Umbilical cord (tissue), 2 donors: ENCODE measurements around the gene ZNF831. TPM values are rescaled to one million over a fixed set of nuclear protein-coding genes. Genes with fewer than 3 reads are reported as not detected.
A peak's percentile ranks its signal among the peaks of the same experiment; 100 is the strongest.

Experiments
- DNase-seq: peaks from one replicate; pipeline ENCODE4 v3.0.0-alpha.2; 2015; ENCODE audit warnings: low spot score
- total RNA-seq: library from RNA; depleted of rRNA; stranded (reverse); fragments of >200 nt; gene quantifications from one replicate; pipeline ENCODE4 v1.2.3, GENCODE V29; 2014; ENCODE audit warnings: low replicate concordance; ENCODE audit not compliant: insufficient read depth

The ZNF831 gene
- total RNA-seq, 1 donor from 2014 or later: 0.96 TPM

DNA sequence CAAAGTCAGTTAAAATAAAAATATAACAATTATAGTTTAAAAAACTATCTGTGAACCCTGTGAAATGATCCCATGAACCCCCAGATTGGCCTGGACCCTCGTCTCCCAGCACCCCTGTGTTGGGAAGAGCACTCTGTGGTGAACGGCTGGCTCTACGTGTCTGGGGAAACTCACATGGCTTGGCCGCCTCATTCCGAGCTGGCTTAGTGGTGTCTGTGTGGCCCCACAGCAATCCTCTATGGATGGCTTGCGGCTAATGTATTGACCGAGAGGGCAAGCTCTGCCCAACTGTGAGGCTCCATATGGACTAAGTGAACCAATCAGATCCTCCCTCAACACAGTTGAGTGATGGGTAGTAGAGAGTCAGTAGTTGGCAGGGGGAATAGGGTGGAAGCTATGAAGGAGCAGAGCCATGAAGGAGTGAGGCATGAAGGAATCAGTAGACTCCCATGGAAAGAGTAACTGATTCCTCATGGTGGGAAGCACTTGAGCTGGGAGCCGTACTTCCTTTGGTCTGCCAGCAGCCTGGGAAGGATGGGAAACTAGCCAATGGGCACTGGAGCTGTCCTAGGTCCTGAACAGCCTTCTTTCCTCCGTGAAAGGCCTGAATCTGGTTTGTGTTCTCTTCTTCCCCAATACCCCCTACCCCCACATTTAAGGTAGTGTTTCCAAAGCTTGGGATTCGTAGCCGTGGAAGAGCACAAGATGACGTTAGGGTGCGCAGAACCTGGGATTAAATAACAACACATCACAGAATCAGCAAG is 21.6 kb upstream of the ZNF831 start:
- no peak for DNase-seq

DNA sequence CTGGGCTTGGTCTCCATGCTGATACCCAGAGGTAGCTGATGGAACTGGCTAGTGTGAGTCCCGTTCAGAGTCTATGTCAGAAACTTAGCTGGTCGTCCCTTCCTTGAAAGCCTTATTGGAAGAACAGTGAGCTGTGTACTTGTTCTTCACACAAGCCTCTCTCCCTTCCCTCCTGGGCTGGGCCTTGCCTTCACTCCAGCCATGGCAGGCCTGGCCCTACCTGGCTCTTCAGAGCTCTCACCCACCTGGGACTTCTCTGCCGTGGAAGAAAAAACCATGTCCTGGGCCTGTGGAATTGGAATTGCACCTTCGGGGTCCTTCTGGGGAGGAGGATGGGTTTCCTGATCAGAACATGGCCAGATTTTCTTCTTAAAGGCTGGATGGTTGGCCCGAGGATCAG is 20.3 kb upstream of the ZNF831 start:
- no peak for DNase-seq

DNA sequence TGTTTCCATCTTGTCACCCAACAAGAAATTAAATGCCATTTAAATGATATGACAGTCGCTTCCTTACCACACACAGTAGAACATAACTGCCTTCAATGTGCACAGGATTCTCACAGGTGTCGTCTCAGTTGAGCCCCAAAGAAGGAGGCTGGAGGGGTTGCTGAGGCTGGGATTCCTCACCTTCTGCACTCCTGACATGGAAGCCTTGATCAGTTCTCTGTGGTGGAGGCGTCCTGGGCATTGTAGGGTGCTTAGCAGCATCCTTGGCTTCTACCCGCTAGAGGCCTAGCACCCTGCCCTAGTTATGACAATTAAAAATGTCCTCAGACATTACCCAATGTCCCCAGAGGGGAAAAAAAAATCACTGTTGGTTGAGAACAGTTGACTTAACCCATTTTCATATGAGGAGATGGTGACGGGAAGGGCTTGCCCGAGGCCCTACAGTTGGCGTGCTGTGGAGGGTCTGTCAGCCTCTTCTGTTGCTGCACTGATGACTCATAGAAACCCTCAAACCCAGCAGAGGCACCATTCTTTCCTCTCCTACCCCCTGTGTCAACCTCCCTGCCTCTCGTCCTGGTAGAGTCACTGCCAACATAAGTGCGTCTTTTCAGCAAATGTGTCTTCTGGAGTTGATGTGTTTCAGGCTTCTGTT is 19.3 kb upstream of the ZNF831 start:
- no peak for DNase-seq

DNA sequence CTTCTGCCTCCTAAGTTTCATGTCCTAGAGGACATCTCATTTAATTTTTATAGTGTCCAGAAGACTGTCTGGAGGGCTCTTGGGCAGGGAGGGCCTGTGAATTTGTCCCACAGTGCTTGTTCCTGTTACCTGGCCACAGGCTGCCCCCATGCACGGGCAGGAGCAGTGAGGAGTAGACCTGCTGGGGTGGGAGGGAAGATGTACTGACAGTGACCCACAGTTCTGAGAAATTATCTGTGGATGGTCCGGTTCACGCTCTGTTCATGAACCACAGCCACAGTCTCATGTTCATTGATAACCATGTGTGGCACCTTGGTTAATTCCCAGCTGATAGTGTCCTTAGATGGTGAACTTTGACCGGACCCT is 18.8 kb upstream of the ZNF831 start:
- DNase-seq: no peak

DNA sequence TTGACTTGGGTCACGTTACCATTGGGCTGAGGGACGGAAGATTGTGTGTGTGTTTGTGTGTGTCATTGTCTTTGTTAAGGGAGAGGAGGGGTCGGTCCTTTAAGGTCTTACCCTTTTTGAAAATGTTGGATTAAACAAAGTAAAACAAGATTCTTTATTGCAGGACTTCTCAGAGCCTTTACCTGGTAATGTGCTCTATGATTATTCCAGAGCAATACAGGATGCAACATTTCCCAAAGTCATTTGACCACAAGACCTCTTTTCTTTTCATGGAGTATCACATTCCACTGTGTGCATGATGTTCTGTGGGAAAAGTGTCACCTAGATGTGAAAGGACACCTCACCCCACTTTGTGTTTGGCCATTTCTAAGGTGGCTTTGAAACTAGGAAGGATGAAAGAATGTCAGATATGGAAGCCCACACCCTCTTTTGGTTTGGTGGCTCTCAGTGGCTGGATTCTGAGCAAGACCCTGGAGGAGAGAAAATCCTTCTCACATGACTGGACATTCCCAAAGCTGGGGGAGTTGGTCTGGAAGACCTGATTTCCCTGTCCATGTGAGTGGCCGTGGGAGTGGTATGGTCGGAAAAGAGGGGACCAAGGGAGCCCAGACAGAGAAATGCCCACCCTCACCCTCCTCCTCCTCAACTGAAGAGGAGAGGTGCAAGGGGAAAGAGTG is 18.2 kb upstream of the ZNF831 start:
- DNase-seq: no peak

DNA sequence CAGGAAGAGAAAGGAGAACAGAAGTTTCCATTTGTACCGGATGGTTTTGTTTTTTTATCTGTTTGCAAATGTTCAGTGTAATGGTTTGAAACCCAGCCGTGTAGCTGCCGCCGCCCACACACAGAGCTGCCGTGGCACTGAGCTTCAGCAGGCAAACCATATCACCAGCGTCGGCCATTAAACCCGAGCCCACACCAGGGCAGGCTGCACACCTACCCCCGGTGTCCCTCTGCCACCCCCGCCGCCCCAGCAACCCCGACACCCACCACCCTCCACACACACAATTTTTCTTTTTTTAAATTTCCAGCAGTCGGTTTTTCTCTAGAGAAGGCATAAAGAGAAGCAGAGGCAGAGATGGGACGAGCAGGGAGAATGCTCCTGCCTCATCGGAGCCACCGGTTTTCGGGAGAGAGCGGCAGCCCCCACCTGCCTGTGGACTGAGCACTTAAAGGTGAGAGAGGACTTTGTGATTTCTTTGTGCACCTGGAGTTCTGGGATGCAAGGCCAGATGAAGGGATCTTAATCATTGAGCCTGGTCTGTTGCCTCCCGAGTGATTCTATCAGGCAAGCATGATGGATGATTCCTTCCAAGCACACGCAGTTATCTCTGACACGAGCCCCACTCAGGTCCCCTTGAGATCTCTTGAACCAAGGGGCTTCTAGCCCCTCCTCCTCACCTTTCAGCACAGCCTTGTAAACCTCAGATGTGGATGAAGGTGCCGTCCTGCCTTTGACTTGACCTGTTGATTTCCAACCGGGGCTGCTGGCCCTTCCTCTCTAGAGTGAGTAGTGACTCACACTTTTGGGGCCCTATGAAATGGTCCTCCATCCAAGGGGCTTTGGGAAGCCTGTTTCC is 17.5 kb upstream of the ZNF831 start:
- no peak for DNase-seq

DNA sequence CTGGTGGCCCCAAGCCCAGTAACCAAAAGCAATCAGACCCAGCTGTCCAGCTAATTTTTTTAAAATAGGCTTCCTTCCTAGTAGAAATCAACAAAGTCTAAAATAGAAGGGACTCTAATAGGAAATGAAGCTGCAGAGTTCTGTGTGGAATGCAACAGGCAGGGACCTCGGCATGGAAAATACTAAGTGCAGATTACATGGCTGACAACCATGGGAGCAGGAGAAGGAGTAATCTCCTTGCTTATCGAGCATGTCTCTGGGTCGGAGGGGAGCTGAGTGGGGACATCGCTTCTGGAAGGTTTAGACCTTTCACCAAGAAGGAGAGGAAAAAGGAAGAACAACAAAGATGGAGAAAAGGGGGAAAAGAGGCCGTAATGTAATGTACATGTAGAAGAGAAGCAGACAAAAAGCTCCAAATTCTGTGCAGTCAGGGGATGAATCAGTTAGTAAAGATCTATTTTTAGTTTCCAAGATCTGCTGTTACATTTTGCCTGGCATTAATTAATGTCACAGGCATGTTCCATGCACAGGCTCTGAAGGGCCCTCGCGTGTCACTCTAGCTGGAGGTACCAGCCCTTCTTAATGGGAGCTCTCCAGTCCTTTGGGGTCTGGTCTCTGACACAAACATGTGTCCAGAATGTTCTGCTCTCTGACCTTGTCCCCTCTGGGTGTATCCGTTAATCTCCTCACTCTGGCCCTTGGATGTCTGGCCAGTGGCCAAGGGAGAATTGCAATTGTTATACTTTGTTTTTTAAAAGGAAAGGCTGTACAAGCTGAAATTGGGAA is 16.6 kb upstream of the ZNF831 start:
- peak; percentile 45 for DNase-seq

DNA sequence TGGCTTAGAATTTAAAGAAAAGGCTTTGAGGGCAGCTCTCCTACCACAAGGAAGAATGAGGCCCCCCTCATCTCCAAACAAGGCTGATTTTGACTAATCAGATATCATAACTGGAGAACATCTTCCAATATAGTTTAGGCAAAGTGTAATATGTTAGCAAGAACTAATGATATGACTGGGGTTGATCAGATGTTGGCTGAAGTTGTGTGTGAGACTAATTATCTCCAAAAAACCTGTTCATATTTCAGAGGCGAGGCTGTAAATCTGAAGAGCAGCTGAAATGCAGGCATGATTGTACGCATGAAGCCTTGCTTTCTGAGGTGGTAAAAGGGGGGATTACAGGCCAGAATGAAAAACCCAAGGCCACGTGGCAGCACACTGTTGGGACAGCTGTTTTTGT is 16.0 kb upstream of the ZNF831 start:
- no peak for DNase-seq

DNA sequence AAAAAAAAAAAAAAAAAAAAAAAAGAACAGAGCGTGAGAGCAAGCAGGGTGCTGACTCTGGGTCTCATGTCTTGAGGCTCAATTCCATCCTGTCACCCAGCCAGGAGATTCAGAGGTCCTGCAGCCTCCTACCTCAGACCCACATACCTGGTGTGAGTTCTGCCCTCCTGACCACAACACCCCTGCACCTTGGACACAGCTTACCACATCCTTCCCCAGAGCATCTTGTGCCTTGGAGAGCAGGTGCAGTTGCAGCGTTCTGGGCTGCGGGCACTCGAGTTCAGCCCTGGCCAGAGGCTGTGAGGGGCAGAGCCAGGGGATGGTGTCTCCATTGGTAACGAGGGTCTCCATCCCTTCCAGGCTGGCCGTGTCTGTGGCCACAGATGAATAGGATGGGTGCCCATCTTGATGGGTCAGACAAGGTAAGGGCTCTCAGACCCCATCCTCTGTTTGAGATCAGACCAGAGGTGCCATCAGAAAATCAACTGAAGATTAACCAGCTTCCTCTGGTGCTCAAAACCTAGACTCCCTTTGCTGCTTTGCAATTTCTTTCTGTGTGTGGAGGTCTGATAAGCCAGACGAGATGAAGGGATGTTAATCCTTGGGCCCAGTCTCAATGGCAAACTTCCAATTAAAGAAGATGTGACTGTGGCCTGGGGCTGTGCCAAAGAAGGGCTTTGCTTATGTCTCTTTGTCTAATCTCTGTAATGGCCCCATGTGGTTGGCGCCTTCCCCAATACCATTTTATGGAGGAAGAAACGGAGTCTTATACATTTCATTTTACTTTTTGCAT is 14.7 kb upstream of the ZNF831 start:
- DNase-seq: no peak

DNA sequence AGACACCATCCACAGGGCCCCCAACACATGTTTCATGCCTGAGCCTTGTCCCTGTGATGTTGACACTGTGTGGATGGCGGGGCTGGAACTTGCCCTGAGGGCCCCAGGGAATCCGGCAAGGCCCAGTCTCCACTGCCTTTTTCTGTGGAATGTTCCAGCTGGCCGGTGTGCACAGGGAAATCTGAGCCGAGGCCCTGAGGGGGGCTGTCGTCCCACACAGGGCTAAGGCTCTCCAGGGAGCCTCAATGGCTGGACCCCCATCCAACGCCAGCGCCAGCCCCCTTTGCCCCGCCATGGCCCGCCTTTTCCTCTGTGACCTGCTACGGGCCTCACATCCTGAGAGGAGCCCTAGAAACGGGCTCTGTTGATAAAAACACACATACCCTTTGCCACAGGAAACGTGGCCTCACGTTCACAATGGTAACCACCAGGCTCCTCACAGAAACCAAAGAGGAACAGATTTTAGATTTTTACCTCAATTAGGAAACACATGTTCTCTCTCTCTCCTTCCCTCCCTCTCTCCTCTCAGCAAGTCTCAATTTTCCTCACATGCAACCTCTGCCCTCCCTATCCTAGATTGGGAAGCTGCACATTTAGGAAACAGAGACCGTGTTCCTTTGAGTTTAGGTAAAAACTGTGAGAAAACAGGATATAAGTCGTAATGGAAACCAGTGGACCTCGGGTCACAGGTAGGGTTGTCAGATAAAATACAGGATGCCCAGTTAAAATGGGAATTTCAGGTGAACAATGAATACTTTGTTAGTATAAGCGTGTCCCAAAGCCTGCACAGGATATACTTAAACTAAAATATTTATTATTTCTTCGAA is 13.7 kb upstream of the ZNF831 start:
- DNase-seq: peak; percentile 38

DNA sequence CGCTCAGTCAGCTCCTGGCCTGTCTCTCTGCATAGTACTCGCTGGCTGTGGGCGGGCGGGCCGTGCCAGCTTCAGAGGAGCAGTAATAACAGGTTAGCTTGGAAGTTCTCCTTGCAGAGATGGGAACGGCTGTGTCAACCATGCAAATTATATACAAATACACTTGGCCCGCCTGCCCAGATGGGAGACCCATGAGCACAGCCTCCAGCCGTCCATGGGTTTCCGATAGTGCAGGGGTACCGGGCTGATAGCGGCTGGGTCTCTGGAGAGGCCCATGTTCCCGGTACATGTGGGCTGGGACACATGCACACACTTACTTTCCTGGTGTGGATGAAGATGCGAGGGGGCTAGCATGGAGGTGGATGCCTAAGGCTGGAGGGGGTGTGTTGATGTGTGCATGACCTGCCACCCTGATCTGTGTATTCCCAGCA is 12.8 kb upstream of the ZNF831 start:
- no peak for DNase-seq

DNA sequence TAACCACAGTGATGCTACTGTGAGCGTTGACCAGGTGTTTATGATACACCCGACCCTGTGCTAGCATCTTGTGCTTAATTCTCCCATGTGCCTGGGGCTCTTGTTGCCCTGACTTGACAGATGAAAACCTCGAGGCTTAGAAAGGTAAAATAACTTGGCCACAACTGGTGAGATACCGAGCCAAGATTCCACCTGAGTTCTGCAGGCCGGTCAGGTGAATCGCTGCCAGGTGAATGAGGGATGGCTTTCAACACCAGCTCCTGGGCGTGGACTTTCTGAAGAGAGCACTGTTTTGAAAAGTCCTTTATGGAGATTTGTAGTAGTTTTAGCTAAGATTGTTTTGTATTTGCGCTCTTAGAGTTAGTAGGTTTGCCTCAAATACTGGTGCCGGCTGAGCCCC is 12.2 kb upstream of the ZNF831 start:
- DNase-seq: no peak

DNA sequence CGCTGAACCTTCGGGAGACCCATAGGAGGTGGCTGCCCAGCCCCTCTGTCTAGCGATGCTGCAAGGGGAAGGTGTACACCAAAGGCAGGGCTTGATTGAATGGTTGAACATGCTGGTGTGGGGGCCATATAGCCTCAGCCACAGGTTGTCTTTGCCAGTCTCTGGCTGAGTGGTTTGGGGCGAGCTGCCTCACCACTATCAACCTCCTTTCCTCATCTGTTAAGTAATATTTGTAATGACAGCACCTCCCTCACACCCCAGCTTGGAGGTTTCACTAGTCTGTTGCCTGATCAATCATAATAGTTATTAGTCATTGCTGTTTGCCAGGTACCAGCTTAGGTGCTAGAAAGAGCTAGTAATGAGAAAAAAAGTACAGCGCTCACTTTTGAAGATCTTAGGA is 11.8 kb upstream of the ZNF831 start:
- no peak for DNase-seq

DNA sequence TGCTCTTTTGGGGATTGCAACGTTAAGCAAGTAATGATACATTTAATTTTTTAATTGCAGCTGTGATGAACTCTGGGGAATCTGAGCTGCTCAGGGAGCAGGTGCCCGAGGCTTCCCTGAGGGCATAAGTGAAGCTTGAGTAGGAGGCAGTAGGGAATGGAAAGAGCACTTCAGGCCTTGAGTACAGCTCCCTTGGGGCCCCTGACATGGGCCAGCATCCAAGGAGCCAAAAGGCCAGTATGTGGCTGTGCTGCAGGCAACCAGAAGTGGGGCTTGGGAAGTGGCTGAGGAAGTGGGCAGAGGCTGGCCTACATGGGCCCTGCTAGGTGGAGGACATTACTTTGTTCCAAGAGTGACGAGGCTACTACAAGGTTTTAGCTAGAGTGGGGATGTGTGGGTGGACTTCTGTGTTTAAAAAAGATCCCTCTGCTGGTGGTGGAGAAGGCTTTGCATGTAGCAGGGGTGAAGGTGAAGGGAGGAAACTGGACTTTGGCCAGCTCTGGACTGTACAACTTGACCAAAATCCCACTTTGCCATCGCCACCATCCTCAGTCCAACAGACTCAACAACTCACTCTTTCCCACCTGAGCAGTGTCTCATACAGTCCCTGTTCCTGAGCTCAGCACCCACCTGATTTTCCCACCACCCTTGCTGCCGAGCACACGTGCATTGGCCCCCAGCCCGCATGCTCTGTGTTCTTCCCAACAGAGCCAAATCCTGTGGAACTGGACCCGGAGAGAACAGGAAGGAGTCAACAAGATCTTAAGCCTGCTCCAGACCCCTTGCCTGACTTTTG is 10.9 kb upstream of the ZNF831 start:
- no peak for DNase-seq

DNA sequence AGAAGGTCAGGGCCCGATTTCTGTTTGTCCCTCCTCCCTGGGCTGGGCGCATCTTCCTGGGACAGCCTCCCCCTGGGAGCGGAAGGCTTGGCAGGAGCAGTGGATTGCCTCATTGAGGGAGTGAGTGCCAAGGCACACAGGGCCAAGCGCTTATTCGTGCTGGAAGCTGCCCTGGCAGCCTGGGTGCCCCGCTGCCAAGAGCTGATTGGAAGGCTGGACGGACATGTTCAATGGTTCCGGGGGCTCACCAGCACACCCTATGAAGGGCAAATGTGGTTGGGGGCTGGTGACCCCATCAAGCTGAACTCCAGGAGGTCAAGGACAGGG is 10.3 kb upstream of the ZNF831 start:
- no peak for DNase-seq

DNA sequence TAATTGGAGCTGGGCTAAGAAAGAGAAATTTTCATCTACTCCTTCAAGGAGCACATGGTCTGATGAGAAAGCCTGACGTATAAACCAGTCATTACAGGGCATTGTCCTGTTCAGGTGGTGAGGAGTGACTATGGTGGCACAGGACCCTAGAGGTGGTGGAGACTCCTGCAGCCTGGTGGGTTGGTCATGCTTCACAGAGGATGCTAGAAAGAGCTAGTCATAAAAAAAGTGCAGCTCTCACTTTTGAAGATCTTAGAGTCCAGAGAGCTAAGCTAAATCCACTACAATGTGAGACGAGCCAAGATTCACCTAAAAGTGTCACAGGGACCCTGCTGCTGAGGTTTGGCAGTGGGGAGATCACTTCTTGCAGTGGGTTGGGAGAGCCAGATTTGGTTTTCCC is 9.8 kb upstream of the ZNF831 start:
- no peak for DNase-seq

DNA sequence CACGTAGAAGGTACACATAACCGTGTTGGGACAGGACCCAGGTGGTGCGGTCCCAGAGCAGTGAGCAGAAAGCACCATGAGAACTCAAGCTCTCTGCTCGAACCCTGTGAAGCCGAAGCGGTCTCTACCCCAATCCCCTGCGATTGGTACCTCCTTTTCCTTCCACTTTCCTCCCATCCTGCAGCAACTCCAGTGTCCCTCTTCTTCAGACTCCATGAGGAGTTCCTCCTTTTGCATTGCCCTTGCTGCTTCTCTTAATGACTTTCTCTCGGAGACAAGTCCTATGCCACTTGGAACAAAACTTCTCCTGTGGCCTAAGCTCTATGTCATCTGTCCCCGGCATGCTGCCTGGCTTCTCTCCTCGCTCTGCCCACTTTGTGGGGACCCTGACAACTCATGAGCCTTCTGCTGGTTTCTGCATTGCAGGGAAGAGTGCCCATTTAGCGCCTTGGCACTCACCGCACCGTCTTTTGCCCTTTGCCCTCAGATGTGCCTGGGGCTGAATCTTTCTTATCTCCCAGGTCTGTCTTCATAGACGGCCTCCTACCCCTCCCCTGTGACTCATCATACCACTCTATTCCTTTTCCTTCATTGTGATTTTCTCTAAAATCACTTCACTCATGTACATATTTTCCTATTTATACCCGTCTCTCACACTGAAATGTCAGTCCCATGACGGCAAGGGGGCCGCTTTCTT is 9.2 kb upstream of the ZNF831 start:
- no peak for DNase-seq

DNA sequence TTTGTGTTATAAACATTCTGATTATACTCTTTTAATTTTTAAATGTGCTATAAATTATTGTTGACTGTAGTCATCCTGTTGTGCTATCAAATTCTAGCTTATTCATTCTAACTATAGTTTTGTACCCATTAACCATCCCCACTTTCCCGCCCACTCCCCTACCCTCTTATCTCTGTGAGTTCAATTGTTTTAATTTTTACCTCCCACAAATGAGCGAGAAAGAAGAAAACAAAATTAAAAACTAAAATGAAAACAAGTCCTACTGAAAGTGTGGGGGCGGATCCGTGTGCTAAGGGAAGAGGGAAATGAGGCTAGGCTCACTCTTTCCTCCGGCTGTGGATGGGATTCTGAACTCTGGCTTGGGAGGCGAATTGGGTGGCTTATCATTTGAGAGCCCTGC is 6.6 kb upstream of the ZNF831 start:
- DNase-seq: no peak
